Dendritic cell treated with granulocyte-macrophage colony-stimulating factor and Interleukin-4, amounts not matched to agents 40 ng/mL and 50 ng/mL, for 4 days (primary cell): ENCODE data around the gene INSIG1.

Source experiments
- H3K27ac Mint-ChIP-seq: one replicate; pipeline ENCODE4 v1.8.0; 2022; ENCODE audit warnings: mild to moderate bottlenecking, mixed read lengths
- H3K27me3 Mint-ChIP-seq: one replicate; pipeline ENCODE4 v1.8.0; 2022; ENCODE audit warnings: mild to moderate bottlenecking, mixed read lengths
- H3K36me3 Mint-ChIP-seq: one replicate; pipeline ENCODE4 v1.8.0; 2022; ENCODE audit warnings: low read depth, mixed read lengths
- H3K4me1 Mint-ChIP-seq: one replicate; pipeline ENCODE4 v1.8.0; 2022; ENCODE audit warnings: low read depth, mixed read lengths
- H3K4me3 Mint-ChIP-seq: one replicate; pipeline ENCODE4 v1.8.0; 2022; ENCODE audit warnings: mild to moderate bottlenecking, moderate library complexity, mixed read lengths
- H3K9me3 Mint-ChIP-seq: one replicate; pipeline ENCODE4 v1.8.0; 2022; ENCODE audit warnings: mixed read lengths
- intact Hi-C: fragments of 100-400 bp; cut with micrococcal nuclease; formaldehyde crosslinking; loops from one replicate; pipeline ENCODE4 v1.15.0; 2022

The INSIG1 gene

DNA sequence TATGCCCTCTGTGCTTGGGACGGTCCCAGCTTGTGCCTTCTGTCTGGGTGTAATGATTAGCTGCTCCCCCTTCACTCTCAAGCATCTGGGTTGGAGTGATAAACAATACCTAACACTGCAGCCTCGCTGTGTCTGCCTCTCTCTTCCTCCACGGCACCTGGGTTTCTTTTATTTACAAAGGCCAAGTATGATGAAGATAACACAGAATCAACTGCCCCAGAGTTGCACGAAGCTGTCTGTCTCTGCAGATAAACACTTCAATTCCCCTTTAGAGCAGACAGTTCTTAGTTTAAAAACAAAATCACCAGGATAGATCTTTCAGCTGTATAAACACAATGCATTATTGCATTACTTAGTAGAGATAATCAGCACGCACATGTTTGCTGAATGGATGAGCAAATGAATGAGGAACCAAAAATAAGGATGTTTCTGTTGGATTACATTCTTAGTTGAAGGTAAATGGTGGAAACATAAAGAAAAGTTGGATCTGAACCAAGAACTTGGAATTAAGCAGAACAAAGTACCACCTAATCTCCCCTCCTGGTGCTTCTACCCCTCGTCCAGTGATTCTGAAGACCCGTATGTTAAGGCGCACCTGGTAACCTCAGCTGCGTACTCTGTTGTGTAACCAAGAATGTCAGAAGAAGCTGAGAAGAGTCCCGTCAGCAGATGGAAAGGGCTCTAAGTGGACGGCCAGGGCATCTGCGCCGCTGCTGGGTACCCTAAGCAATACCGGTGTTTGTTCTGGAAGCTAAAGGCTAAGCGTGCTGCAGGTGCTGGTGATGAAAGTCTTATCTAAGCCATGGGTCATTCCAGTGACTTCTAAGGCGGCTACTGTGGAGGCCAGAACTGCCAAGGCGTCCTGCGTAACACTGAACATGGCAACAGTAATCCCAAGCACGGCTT, 26.6 kb downstream of the INSIG1 start:
- H3K27ac Mint-ChIP-seq, result no peak overlapping the region
- no peaks in the 10 kb centered on the region for H3K36me3 Mint-ChIP-seq
- intact Hi-C loops, result no loop called here
- peaks cover 17% of the 10 kb centered on the region for H3K9me3 Mint-ChIP-seq
- no peaks in the 10 kb centered on the region for H3K4me1 Mint-ChIP-seq
- H3K4me3 Mint-ChIP-seq, result no peak overlapping the region
- peaks cover 10% of the 10 kb centered on the region for H3K27me3 Mint-ChIP-seq

DNA sequence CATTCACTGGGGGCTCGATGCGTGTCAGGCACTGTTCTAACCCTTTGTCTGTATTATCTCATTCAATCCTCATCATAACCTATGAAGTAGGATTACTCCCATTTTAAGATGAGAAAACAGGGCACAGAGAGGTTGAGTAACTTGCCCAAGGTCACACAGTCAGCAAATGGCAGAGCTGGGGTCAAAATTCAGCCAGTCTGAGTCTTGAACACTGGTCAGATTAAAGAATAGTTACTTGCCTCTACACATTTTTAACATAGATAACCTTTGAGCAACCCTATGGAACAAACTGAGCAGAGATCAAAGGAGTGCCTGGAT, 27.2 kb downstream of the INSIG1 start:
- Mint-ChIP-seq H3K36me3 (no peaks in the 10 kb centered on the region), H3K4me3 (no peak overlapping the region), H3K27me3 (peaks cover 10% of the 10 kb centered on the region), H3K9me3 (peaks cover 17% of the 10 kb centered on the region), H3K4me1 (no peaks in the 10 kb centered on the region), H3K27ac (no peak overlapping the region)
- intact Hi-C loops, result no loop called here

DNA sequence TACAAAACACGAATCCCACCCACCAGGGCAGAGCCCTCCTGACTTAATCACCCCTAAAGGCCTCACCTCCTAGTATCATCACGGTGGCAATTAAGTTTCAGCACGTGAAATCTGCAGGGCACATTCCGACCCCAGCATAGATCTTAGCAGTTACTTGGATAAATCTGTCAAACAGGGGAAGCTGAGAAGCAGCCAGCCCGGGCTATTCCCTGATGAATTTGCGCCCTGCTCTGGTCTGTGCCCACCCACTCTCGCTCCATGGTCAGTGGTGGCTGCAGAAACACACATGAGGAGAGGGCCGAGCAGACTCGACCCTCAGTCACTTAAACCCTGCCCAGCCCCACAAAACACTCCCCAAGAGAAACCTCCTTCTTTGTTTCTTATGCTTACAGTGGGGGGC, 28.7 kb downstream of the INSIG1 start:
- peaks cover 17% of the 10 kb centered on the region for H3K9me3 Mint-ChIP-seq
- no peaks in the 10 kb centered on the region for H3K36me3 Mint-ChIP-seq
- H3K27me3 Mint-ChIP-seq, result peaks cover 10% of the 10 kb centered on the region
- H3K4me3 Mint-ChIP-seq, result no peak overlapping the region
- no peaks in the 10 kb centered on the region for H3K4me1 Mint-ChIP-seq
- intact Hi-C loops, result no loop called here
- H3K27ac Mint-ChIP-seq, result no peak overlapping the region

DNA sequence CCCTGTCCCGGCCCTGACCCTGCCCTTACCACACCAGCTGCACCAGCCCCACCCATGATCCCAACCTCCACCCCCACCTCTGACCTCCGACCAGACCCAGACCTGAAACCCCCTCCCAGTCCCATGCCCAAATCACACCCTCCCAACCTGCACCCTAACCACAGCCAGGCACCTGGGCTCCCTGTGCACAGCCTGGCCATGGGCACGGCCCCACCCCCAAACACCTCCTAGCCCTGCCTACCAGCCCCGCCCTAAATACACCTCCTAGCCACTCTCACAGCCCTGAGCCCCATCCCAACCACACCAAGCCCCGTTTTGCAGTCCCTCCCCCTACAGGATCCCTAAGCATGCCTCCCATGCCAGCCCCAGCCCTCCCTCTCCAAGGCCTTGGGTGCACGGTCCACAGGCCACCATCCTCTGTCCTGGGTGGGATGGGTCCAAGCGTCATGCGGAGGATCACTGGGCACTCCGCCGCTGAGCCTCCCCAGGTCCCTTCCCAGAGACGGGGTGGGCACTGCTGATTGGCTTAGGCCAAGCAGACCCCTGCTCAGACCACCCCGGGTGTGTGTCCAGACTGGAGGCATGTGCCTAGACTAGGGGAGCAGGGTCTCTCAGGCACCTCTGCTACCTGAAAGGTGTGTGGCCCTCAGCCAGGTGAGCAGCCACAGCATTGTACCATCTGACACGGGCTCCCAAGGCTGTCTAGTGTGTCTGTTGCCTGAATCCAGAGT, 30.1 kb downstream of the INSIG1 start:
- Mint-ChIP-seq H3K27me3 (peaks cover 12% of the 10 kb centered on the region), H3K4me3 (no peak overlapping the region), H3K36me3 (no peaks in the 10 kb centered on the region), H3K27ac (no peak overlapping the region), H3K4me1 (no peaks in the 10 kb centered on the region), H3K9me3 (peaks cover 17% of the 10 kb centered on the region)
- intact Hi-C loops, result no loop called here

DNA sequence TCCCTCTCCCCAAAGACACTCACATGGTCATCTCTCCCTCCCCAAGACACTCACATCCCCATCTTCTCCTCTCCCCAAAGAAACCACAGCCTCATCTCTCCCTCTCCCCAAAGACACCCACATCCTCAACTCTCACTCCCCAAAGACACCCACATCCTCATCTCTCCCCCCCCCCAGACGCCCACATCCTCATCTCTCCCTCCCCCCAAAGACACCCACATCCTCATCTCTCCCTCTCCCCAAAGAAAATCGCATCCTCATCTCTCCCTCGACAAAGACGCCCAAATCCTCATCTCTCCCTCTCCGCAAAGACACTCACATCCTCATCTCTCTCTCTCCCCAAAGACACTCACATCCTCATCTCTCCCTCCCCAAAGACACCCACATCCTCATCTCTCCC, 31.5 kb downstream of the INSIG1 start:
- H3K4me3 Mint-ChIP-seq, result no peak overlapping the region
- no peaks in the 10 kb centered on the region for H3K36me3 Mint-ChIP-seq
- intact Hi-C loops, result no loop called here
- H3K27me3 Mint-ChIP-seq, result peaks cover 12% of the 10 kb centered on the region
- H3K9me3 Mint-ChIP-seq, result peaks cover 2% of the 10 kb centered on the region
- H3K27ac Mint-ChIP-seq, result no peak overlapping the region
- H3K4me1 Mint-ChIP-seq, result no peaks in the 10 kb centered on the region

DNA sequence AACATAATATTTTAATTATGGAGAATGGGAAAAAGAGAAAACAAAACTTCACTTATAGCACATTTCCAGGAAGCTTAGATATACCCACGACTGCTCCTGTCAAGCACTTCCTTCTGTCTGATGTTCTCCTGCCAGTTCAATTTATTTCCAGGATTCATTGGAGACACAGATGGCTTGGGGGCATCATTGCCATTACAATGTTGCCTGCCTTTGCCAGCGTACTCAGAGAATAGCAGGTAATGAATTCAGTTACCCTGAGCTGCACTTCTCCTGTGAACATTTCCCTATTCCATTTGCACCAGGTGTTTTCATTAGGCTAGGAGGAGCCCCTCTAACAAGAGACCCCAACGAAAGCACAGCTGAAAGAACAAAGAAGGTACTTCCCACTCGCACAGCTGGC, 33.7 kb downstream of the INSIG1 start:
- intact Hi-C loops, result no loop called here
- no peaks in the 10 kb centered on the region for H3K4me1 Mint-ChIP-seq
- no peak overlapping the region for H3K27ac Mint-ChIP-seq
- H3K36me3 Mint-ChIP-seq, result no peaks in the 10 kb centered on the region
- H3K9me3 Mint-ChIP-seq, result no peaks in the 10 kb centered on the region
- peaks cover 5% of the 10 kb centered on the region for H3K27me3 Mint-ChIP-seq
- no peak overlapping the region for H3K4me3 Mint-ChIP-seq

DNA sequence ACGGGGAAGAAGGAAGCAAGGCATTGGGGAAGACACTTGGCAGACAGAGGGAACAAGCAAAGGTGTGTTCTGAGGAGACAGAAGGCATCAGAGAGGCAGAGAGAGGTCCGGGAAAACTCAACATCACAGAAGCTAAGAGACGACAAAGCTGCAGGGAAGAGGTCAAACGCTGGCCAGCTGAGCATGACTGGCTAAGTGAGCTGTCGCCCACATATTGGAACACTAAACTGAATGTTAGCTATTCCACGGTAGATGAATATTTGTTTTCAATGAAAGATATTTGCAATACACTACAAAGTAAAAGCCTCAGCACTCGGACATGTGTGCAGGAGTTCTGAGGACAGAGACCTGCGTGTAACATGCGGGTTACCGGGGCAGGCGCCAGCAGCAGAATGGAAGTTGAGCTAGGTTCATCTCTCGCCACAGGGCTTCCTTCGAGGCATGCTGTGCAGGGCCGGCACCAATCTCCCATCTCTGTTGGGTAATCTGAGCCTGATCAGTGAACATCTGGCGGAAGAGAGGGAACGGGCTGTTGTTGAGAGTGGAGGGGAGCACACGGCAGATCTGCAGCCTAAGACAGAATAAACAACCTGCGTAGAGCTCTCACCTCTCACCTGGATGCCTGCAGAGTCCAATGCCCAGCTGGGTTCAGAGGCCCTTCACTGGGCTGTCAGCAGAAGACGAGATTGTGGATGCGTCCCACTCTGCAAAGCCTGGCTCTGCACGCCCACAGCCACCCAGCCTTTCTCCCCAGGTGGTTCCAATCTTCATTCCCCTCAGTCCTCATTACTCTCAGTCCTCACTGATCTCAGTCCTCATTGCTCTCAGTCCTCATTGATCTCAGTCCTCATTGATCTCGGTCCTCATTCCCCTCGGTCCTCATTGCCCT, 35.9 kb downstream of the INSIG1 start:
- intact Hi-C loops, result no loop called here
- no peaks in the 10 kb centered on the region for H3K4me1 Mint-ChIP-seq
- no peak overlapping the region for H3K4me3 Mint-ChIP-seq
- no peaks in the 10 kb centered on the region for H3K36me3 Mint-ChIP-seq
- no peaks in the 10 kb centered on the region for H3K9me3 Mint-ChIP-seq
- no peak overlapping the region for H3K27ac Mint-ChIP-seq
- H3K27me3 Mint-ChIP-seq, result peaks cover 9% of the 10 kb centered on the region

DNA sequence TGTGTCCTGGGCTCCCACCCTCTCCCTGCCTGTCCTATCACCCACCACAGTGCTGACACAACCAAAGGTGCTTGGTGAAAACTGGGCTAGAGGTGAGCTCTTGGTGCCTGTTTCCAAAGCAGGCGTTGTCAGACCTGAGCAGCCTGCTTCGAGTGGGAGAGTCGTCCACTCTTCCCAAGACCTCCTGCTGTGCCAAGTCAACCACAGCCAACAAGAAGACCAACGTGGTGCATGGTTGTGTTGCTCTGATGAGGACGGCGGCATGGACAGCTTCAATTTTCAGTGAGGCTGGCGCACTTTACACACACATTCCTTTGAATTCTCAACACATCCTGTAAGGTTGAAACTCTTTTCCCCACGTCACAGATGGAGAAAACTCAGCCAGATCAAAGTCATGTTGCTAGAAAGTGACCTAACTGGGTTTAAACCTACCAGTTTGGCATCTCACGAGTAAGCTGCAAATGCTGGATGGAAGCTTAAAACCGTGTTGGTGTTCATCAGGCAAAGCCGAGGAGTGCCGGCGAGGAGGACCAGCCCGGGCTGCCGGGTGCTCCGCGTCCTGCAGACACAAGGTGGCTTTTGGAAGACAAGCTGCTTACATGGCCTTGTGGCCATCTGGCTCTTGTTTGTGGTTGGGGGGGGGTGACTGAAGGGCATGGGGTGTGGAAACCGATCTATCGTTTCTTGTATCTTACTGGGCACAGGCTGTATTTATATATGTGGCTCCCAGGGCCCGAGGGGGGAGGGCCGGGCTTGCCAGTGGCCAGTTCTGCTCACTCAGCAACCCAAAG, 39.3 kb downstream of the INSIG1 start:
- H3K4me3 Mint-ChIP-seq, result no peak overlapping the region
- peaks cover 16% of the 10 kb centered on the region for H3K27me3 Mint-ChIP-seq
- no peaks in the 10 kb centered on the region for H3K9me3 Mint-ChIP-seq
- no peaks in the 10 kb centered on the region for H3K36me3 Mint-ChIP-seq
- intact Hi-C loops, result no loop called here
- H3K27ac Mint-ChIP-seq, result no peak overlapping the region
- H3K4me1 Mint-ChIP-seq, result no peaks in the 10 kb centered on the region

DNA sequence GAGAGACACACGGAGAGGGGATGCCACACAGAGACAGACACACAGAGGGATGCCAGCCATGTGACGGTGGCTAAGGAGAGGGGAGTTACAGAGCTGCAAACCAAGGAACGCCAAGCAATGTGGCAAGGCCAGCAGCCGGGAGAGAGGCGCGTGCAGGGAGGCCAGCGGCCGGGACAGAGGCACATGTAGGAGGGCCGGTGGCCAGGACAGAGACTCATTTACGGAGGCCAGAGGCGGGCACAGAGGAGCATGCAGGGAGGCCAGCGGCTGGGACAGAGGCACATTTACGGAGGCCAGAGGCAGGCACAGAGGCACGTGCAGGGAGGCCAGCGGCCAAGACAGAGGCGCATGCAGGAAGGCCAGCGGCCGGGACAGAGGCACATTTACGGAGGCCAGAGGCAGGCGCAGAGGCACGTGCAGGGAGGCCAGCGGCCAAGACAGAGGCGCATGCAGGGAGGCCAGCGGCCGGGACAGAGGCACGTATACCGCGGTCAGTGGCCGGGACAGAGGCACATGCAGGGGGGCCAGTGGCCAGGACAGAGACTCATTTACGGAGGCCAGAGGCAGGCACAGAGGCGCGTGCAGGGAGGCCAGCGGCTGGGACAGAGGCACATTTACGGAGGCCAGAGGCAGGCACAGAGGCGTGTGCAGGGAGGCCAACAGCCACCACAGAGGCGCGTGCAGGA, 40.4 kb downstream of the INSIG1 start:
- Mint-ChIP-seq H3K9me3 (no peaks in the 10 kb centered on the region), H3K27me3 (peaks cover 22% of the 10 kb centered on the region), H3K36me3 (no peaks in the 10 kb centered on the region), H3K4me1 (no peaks in the 10 kb centered on the region), H3K27ac (no peak overlapping the region), H3K4me3 (no peak overlapping the region)
- intact Hi-C loops, result no loop called here

DNA sequence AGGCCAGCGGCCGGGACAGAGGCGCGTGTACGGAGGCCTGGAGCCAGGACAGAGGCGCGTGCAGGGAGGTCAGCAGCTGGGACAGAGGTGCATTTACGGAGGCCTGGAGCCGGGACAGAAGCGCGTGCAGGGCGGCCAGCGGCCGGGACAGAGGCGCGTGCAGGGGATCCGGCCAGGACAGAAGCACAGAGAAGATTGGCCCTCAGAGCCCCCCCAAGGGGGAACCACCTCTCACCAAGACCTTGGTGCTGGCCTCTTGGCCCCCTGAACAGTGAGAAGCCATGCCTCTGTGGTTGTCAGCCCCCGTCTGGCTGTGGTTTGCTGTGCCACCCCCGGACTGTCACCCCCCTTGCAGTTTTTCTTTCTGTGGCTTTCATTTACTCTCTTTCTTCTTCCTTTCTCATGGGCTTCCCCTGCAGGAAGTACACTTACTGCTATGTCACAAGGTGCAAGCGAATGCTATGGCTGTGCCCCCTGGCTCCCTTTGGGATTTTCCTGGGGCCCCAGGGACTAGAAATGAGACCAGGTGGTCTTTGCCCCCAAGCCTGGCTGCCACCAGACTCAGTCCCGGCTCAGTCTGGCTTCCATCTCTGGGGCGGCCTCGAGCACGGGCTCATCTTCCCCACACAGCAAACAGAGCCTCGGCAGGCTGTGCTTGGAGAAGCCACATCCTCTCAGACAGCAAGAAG, 41.1 kb downstream of the INSIG1 start:
- Mint-ChIP-seq H3K4me1 (no peaks in the 10 kb centered on the region), H3K9me3 (no peaks in the 10 kb centered on the region), H3K36me3 (no peaks in the 10 kb centered on the region), H3K27me3 (peaks cover 26% of the 10 kb centered on the region), H3K27ac (no peak overlapping the region), H3K4me3 (no peak overlapping the region)
- intact Hi-C loops, result no loop called here

DNA sequence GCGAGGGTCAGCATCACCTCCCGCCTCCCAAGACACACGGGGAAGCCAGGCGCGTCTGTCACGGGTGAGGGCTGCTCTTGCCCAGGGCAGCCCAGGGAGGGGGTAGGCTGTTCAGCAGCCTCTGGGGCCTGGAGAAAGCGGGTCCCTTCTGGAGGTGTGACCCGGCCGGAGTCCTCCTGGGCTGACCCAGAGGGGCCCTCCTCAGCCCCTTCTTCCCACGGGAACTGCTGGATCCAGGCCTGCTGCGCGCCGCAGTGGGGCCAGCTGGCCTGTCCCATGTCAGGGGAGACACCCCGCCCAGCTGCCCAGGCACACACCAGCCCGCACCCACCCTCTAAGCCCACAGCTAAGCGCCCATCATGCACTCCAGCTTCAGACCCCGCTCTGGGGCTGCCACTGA, 41.8 kb downstream of the INSIG1 start:
- H3K27ac Mint-ChIP-seq, result no peak overlapping the region
- intact Hi-C loops, result no loop called here
- H3K4me3 Mint-ChIP-seq, result no peak overlapping the region
- H3K27me3 Mint-ChIP-seq, result peaks cover 29% of the 10 kb centered on the region
- H3K4me1 Mint-ChIP-seq, result no peaks in the 10 kb centered on the region
- H3K9me3 Mint-ChIP-seq, result no peaks in the 10 kb centered on the region
- no peaks in the 10 kb centered on the region for H3K36me3 Mint-ChIP-seq

DNA sequence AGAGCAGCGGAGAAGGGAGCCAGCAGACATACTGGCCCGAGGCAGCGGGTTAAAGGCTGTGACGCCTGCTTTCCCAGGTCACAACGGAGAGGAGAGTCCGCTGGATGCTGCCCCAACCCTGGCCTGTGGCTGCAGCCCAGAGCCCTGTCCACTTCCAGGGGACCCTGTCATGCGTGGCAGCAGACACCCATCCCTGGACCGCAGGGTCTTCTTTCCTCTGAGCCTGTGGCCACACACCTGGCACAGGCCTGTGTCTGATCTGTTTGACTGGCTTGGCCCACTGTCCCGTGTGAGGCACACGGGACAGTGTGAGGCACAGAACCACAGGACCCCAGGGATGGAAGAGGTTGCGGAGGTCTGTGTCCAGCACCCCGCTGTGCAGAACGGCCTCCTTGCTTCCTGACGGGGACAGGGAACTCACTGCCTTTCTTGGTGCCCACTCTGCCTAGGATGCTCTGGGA, 42.4 kb downstream of the INSIG1 start:
- no peaks in the 10 kb centered on the region for H3K4me1 Mint-ChIP-seq
- H3K9me3 Mint-ChIP-seq, result no peaks in the 10 kb centered on the region
- intact Hi-C loops, result loop anchor here (5.0 to 10.0 kb wide), 2 partner anchors 38 to 105 kb away; no protein-coding TSS in a partner anchor
- no peaks in the 10 kb centered on the region for H3K36me3 Mint-ChIP-seq
- no peak overlapping the region for H3K4me3 Mint-ChIP-seq
- peaks cover 31% of the 10 kb centered on the region for H3K27me3 Mint-ChIP-seq
- no peak overlapping the region for H3K27ac Mint-ChIP-seq
